ENCODE measurements around the gene KATNBL1. TPM values are rescaled to one million over a fixed set of nuclear protein-coding genes. Genes with fewer than 3 reads are reported as not detected.

Gene KATNBL1
- total RNA-seq, 1 donor from 2014 or later: 54.6 TPM

DNA sequence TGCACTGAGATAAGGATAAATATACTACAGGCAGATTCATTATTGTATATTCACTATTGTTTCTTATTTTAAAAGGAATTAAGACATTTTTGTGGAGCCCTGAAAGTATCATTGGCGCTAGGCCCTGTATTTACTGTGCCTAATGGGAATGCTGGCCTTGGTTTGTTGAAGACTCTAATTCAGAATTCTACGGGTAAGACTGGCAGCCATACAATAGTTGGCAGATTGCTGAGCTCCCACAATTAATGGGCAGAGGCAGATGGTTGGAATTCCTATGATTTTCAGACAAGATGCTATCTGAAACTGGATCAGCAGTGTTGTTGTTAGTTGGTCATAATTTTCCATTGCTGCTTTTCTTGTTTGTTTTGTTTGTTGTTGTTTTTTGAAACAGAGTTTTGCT is 93.3 kb downstream of the KATNBL1 start:
- no peaks in the 10 kb centered on the region for H3K9me3 Mint-ChIP-seq (ENCODE audit: unreplicated experiment)
- H3K36me3 Mint-ChIP-seq (ENCODE audit: low read depth, unreplicated experiment): peaks cover 2% of the 10 kb centered on the region
- no peak overlapping the region for H3K9ac ChIP-seq (ENCODE audit: low read length)
- H3K27ac Mint-ChIP-seq (ENCODE audit: unreplicated experiment): no peak overlapping the region
- no peak overlapping the region for H3K4me3 ChIP-seq (ENCODE audit: insufficient read depth, low read depth, low read length)
- no peaks in the 10 kb centered on the region for H3K36me3 ChIP-seq (ENCODE audit: insufficient read depth, low read length)
- no peaks in the 10 kb centered on the region for H3K27me3 Mint-ChIP-seq (ENCODE audit: low read depth, unreplicated experiment)
- no peaks in the 10 kb centered on the region for H3K27me3 ChIP-seq (ENCODE audit: insufficient read depth, low read length)
- no peaks in the 10 kb centered on the region for H3K4me1 ChIP-seq (ENCODE audit: insufficient read depth, low read length)
- H3K4me2 ChIP-seq (ENCODE audit: low read length): no peak overlapping the region
- no peak overlapping the region for H3K27ac ChIP-seq (ENCODE audit: low read depth, low read length)
- DNase-seq (ENCODE audit: low read depth) (peak; percentile 8), FAIRE-seq (no peak)
- no peaks in the 10 kb centered on the region for H3K4me1 Mint-ChIP-seq (ENCODE audit: low read depth, unreplicated experiment)
- H3K9me3 ChIP-seq (ENCODE audit: insufficient read depth, low read depth, low read length): no peaks in the 10 kb centered on the region
- H3K4me3 Mint-ChIP-seq (ENCODE audit: unreplicated experiment): no peak overlapping the region
- no peaks in the 10 kb centered on the region for H4K20me1 ChIP-seq (ENCODE audit: insufficient read depth, low read length)
- TF ChIP-seq, protein P1, sequence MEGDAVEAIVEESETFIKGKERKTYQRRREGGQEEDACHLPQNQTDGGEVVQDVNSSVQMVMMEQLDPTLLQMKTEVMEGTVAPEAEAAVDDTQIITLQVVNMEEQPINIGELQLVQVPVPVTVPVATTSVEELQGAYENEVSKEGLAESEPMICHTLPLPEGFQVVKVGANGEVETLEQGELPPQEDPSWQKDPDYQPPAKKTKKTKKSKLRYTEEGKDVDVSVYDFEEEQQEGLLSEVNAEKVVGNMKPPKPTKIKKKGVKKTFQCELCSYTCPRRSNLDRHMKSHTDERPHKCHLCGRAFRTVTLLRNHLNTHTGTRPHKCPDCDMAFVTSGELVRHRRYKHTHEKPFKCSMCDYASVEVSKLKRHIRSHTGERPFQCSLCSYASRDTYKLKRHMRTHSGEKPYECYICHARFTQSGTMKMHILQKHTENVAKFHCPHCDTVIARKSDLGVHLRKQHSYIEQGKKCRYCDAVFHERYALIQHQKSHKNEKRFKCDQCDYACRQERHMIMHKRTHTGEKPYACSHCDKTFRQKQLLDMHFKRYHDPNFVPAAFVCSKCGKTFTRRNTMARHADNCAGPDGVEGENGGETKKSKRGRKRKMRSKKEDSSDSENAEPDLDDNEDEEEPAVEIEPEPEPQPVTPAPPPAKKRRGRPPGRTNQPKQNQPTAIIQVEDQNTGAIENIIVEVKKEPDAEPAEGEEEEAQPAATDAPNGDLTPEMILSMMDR (IDR thresholded peaks at IDR 0.05; ENCODE audit: insufficient read depth, low read depth, low read length): no peak
- no peak for TF ChIP-seq EZH2 (IDR thresholded peaks at IDR 0.05; ENCODE audit: insufficient read depth, low read length)
- H3K79me2 ChIP-seq (ENCODE audit: insufficient read depth, low read length): no peaks in the 10 kb centered on the region
- H2AFZ ChIP-seq (ENCODE audit: low read depth, low read length): no peak overlapping the region

DNA sequence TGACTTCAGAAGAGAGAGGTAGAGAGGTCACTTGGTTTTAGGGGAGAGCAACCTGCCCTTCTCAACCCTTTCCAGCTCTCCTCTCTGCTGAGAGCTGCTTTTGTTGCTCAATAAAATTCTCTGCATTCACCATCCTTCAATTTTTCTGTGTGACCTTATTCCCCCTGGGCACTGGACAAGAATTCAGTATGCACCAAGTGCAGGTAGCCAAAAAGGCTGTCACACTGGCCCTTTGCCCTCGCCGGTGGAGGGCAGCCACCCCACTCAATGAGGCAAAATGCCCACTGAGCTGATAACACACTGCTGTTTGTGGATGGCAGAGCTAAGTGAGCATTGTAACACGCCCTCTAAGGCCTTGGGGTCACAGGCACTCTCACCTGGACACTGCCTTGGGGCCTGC is 95.2 kb downstream of the KATNBL1 start:
- FAIRE-seq: no peak
- no peaks in the 10 kb centered on the region for H3K79me2 ChIP-seq (ENCODE audit: insufficient read depth, low read length)
- H3K36me3 Mint-ChIP-seq (ENCODE audit: low read depth, unreplicated experiment): peaks cover 2% of the 10 kb centered on the region

DNA sequence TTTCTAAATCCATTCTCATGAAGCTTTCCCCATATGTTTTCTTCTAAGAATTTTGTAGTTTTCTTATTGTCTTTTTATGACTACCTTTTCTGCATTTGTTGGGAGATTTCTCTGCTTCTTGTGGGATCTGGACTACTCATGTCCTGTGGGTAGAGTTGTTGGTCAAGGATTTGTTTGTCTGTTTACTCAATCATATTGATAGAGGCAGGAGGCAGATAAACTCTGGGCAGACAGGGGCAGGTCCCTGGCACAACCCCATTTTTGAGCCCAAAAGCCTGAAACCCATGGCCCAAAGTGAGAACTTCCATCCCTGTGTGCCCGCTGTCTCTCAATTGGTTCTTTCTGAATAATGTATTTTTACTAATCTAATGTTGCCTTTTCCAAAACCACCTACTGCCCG is 95.7 kb downstream of the KATNBL1 start:
- H2AFZ ChIP-seq (ENCODE audit: low read depth, low read length): no peak overlapping the region
- no peak overlapping the region for H3K4me3 ChIP-seq (ENCODE audit: insufficient read depth, low read depth, low read length)
- H3K36me3 Mint-ChIP-seq (ENCODE audit: low read depth, unreplicated experiment): peaks cover 2% of the 10 kb centered on the region
- H3K27ac ChIP-seq (ENCODE audit: low read depth, low read length): no peak overlapping the region
- no peaks in the 10 kb centered on the region for H3K27me3 ChIP-seq (ENCODE audit: insufficient read depth, low read length)
- no peaks in the 10 kb centered on the region for H3K27me3 Mint-ChIP-seq (ENCODE audit: low read depth, unreplicated experiment)
- no peaks in the 10 kb centered on the region for H3K79me2 ChIP-seq (ENCODE audit: insufficient read depth, low read length)
- H3K4me2 ChIP-seq (ENCODE audit: low read length): no peak overlapping the region
- no peaks in the 10 kb centered on the region for H3K9me3 Mint-ChIP-seq (ENCODE audit: unreplicated experiment)
- TF ChIP-seq, protein P1 (IDR thresholded peaks at IDR 0.05; ENCODE audit: insufficient read depth, low read depth, low read length): no peak
- no peak for TF ChIP-seq EZH2 (IDR thresholded peaks at IDR 0.05; ENCODE audit: insufficient read depth, low read length)
- no peak for DNase-seq (ENCODE audit: low read depth)
- FAIRE-seq: no peak
- H3K9ac ChIP-seq (ENCODE audit: low read length): no peak overlapping the region
- H3K4me3 Mint-ChIP-seq (ENCODE audit: unreplicated experiment): no peak overlapping the region
- H3K4me1 ChIP-seq (ENCODE audit: insufficient read depth, low read length): no peaks in the 10 kb centered on the region
- no peaks in the 10 kb centered on the region for H3K9me3 ChIP-seq (ENCODE audit: insufficient read depth, low read depth, low read length)
- no peak overlapping the region for H3K27ac Mint-ChIP-seq (ENCODE audit: unreplicated experiment)
- no peaks in the 10 kb centered on the region for H3K36me3 ChIP-seq (ENCODE audit: insufficient read depth, low read length)
- no peaks in the 10 kb centered on the region for H3K4me1 Mint-ChIP-seq (ENCODE audit: low read depth, unreplicated experiment)
- no peaks in the 10 kb centered on the region for H4K20me1 ChIP-seq (ENCODE audit: insufficient read depth, low read length)

More for the DNA sequence above, 95.2 kb downstream of the KATNBL1 start:
- no peaks in the 10 kb centered on the region for H3K4me1 Mint-ChIP-seq (ENCODE audit: low read depth, unreplicated experiment)
- no peak for DNase-seq (ENCODE audit: low read depth)
- H3K27me3 Mint-ChIP-seq (ENCODE audit: low read depth, unreplicated experiment): no peaks in the 10 kb centered on the region
- Histone ChIP-seq H2AFZ (ENCODE audit: low read depth, low read length) (no peak overlapping the region), H3K9ac (ENCODE audit: low read length) (no peak overlapping the region), H3K9me3 (ENCODE audit: insufficient read depth, low read depth, low read length) (no peaks in the 10 kb centered on the region), H3K4me2 (ENCODE audit: low read length) (no peak overlapping the region), H3K4me3 (ENCODE audit: insufficient read depth, low read depth, low read length) (no peak overlapping the region), H4K20me1 (ENCODE audit: insufficient read depth, low read length) (no peaks in the 10 kb centered on the region), H3K27ac (ENCODE audit: low read depth, low read length) (no peak overlapping the region), H3K36me3 (ENCODE audit: insufficient read depth, low read length) (no peaks in the 10 kb centered on the region), H3K4me1 (ENCODE audit: insufficient read depth, low read length) (no peaks in the 10 kb centered on the region), H3K27me3 (ENCODE audit: insufficient read depth, low read length) (no peaks in the 10 kb centered on the region)
- TF ChIP-seq, protein P1 (IDR thresholded peaks at IDR 0.05; ENCODE audit: insufficient read depth, low read depth, low read length): no peak
- TF ChIP-seq EZH2 (IDR thresholded peaks at IDR 0.05; ENCODE audit: insufficient read depth, low read length): no peak
- no peak overlapping the region for H3K27ac Mint-ChIP-seq (ENCODE audit: unreplicated experiment)
- no peak overlapping the region for H3K4me3 Mint-ChIP-seq (ENCODE audit: unreplicated experiment)
- no peaks in the 10 kb centered on the region for H3K9me3 Mint-ChIP-seq (ENCODE audit: unreplicated experiment)

All from astrocyte (in vitro differentiated cells and primary cell).